ENCODE results near the gene QRSL1.

QRSL1 gene

GRCh38 chr6:106702451-106703110, 73.2 kb downstream of the QRSL1 start:
- H3K27me3 ChIP-seq (replicated peaks), result no peaks in the 10 kb centered on the region
- no peak for DNase-seq
- TF ChIP-seq CTCF (IDR thresholded peaks at IDR 0.05; ENCODE audit: low read depth, low read length, missing control alignments), result no peak
- no peak overlapping the region for H3K4me3 ChIP-seq (ENCODE audit: low read depth, low read length)
- in situ Hi-C loops (cut with HindIII; ENCODE audit: low pct_ligation_motif_present, low sequenced_read_pairs), result no loop called here
- H3K36me3 ChIP-seq (replicated peaks), result no peaks in the 10 kb centered on the region
- no peak overlapping the region for H3K27ac ChIP-seq

- no peak for DNase-seq
- Histone ChIP-seq H3K27me3 (replicated peaks) (no peaks in the 10 kb centered on the region), H3K36me3 (replicated peaks) (no peaks in the 10 kb centered on the region), H3K4me3 (ENCODE audit: low read depth, low read length) (no peak overlapping the region), H3K27ac (no peak overlapping the region)
- in situ Hi-C loops (cut with HindIII; ENCODE audit: low pct_ligation_motif_present, low sequenced_read_pairs), result no loop called here
- TF ChIP-seq CTCF (IDR thresholded peaks at IDR 0.05; ENCODE audit: low read depth, low read length, missing control alignments), result no peak
These were observed 74.9 kb downstream of the QRSL1 start for GRCh38 chr6:106704327-106704726.

GRCh38 chr6:106705156-106705555, 75.8 kb downstream of the QRSL1 start:
- TF ChIP-seq CTCF (IDR thresholded peaks at IDR 0.05; ENCODE audit: low read depth, low read length, missing control alignments), result no peak
- Histone ChIP-seq H3K27ac (no peak overlapping the region), H3K27me3 (replicated peaks) (no peaks in the 10 kb centered on the region), H3K4me3 (ENCODE audit: low read depth, low read length) (no peak overlapping the region), H3K36me3 (replicated peaks) (no peaks in the 10 kb centered on the region)
- in situ Hi-C loops (cut with HindIII; ENCODE audit: low pct_ligation_motif_present, low sequenced_read_pairs), result no loop called here
- DNase-seq, result no peak

GRCh38 chr6:106710580-106710979, 81.2 kb downstream of the QRSL1 start:
- in situ Hi-C loops (cut with HindIII; ENCODE audit: low pct_ligation_motif_present, low sequenced_read_pairs), result no loop called here
- TF ChIP-seq CTCF (IDR thresholded peaks at IDR 0.05; ENCODE audit: low read depth, low read length, missing control alignments), result no peak
- H3K4me3 ChIP-seq (ENCODE audit: low read depth, low read length), result no peak overlapping the region
- no peaks in the 10 kb centered on the region for H3K36me3 ChIP-seq (replicated peaks)
- H3K27me3 ChIP-seq (replicated peaks), result no peaks in the 10 kb centered on the region
- H3K27ac ChIP-seq, result no peak overlapping the region
- no peak for DNase-seq

- in situ Hi-C loops (cut with HindIII; ENCODE audit: low pct_ligation_motif_present, low sequenced_read_pairs), result no loop called here
- Histone ChIP-seq H3K27me3 (replicated peaks) (no peaks in the 10 kb centered on the region), H3K27ac (no peak overlapping the region), H3K4me3 (ENCODE audit: low read depth, low read length) (no peak overlapping the region), H3K36me3 (replicated peaks) (no peaks in the 10 kb centered on the region)
- no peak for DNase-seq
- TF ChIP-seq CTCF (IDR thresholded peaks at IDR 0.05; ENCODE audit: low read depth, low read length, missing control alignments), result no peak
These were observed 84.9 kb downstream of the QRSL1 start for GRCh38 chr6:106714281-106714680.

GRCh38 chr6:106715922-106716321, 86.5 kb downstream of the QRSL1 start:
- H3K4me3 ChIP-seq (ENCODE audit: low read depth, low read length), result no peak overlapping the region
- H3K27ac ChIP-seq, result no peak overlapping the region
- H3K27me3 ChIP-seq (replicated peaks), result no peaks in the 10 kb centered on the region
- in situ Hi-C loops (cut with HindIII; ENCODE audit: low pct_ligation_motif_present, low sequenced_read_pairs), result no loop called here
- no peaks in the 10 kb centered on the region for H3K36me3 ChIP-seq (replicated peaks)
- DNase-seq, result no peak
- no peak for TF ChIP-seq CTCF (IDR thresholded peaks at IDR 0.05; ENCODE audit: low read depth, low read length, missing control alignments)
